ENCODE data around the gene RPL36.

RPL36 gene

DNA sequence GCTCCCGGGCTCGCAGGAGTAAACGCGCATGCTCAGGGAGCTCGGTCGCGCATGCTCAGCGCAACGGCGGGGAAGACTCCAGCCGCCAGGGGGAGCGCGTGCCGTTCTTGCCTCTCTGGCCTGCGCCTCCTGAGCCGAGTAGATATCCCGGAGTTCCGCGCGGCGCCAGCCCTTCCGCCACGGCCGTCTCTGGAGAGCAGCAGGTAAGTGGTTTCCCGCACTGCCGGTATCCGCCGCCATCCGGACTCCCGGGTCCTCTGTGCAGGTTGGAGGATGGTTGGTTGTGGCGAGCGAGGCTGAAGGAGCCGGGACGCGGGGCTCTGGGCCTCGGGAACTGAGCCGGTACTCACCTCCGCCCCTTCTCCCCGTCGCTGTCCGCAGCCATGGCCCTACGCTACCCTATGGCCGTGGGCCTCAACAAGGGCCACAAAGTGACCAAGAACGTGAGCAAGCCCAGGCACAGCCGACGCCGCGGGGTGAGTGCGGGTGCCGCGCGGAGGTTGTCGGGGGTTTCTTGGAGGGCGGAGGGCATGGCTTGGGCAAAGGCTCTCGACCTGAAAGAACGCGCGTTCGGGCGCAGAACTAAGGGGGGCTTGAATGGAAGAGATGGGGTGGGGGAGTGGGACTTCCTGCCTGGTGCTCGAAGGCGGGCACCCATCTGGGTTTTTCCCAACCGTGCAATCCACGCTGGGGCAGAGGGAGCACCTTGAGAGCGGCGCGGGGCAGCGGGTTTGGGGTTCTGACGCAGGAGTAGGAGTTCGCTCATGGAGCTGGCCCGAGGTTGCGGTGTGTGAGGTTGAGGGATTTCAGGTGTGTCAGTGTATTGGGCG is at the start of gene RPL36:
TSS of gene RPL36 (plus strand) at position 171 of the 830 bp plus-strand sequence. CDS start at position 384, 213 bp downstream.
- H3K27me3 ChIP-seq (ENCODE audit: insufficient read depth, low read length, poor library complexity): no peaks in the 10 kb centered on the region
- TF ChIP-seq EZH2 (IDR thresholded peaks at IDR 0.05; ENCODE audit: borderline replicate concordance, low read depth, low read length, severe bottlenecking): no peak
- peak; percentile 95 for TF ChIP-seq CTCF (IDR thresholded peaks at IDR 0.05; ENCODE audit: borderline replicate concordance, extremely low read depth, low read length, poor library complexity, severe bottlenecking)
- H3K9me3 ChIP-seq (ENCODE audit: insufficient read depth, low read length, severe bottlenecking): no peaks in the 10 kb centered on the region
- H3K4me1 ChIP-seq (ENCODE audit: insufficient read depth, low read length): peaks cover 48% of the 10 kb centered on the region
- H3K9ac ChIP-seq (ENCODE audit: low read depth, low read length): peak within 1 kb of the TSS; percentile 87
- H3K27ac ChIP-seq (ENCODE audit: low read length): peak within 1 kb of the TSS; percentile 94
- peak; percentile 98 for DNase-seq
- peak within 1 kb of the TSS; percentile 84 for H2AFZ ChIP-seq (ENCODE audit: low read depth, low read length)
- H3K4me2 ChIP-seq (ENCODE audit: insufficient read depth, low read length): peak within 1 kb of the TSS; percentile 86
- H3K4me3 ChIP-seq (ENCODE audit: low read depth in 1 of 2, low read length in 2 of 2): peak within 1 kb of the TSS; percentile 82 to 87; a peak in 3 of 4 replicates
- peaks cover 51% of the 10 kb centered on the region for H4K20me1 ChIP-seq (ENCODE audit: insufficient read depth, low read length)
- H3K79me2 ChIP-seq (ENCODE audit: insufficient read depth, low read length): peaks cover 53% of the 10 kb centered on the region
- H3K36me3 ChIP-seq (ENCODE audit: insufficient read depth, low read length): peaks cover 51% of the 10 kb centered on the region
- peak; percentile 71 for ATAC-seq (ENCODE audit: insufficient read depth, low read depth)

GRCh38 chr19:5641171-5641570 is 48.9 kb upstream of the RPL36 start:
- Histone ChIP-seq H3K9ac (ENCODE audit: low read depth, low read length) (no peak overlapping the region), H2AFZ (ENCODE audit: low read depth, low read length) (no peak overlapping the region), H3K4me3 (ENCODE audit: low read depth in 1 of 2, low read length in 2 of 2) (no peak overlapping the region), H3K27me3 (ENCODE audit: insufficient read depth, low read length, poor library complexity) (no peaks in the 10 kb centered on the region), H4K20me1 (ENCODE audit: insufficient read depth, low read length) (peaks cover 83% of the 10 kb centered on the region), H3K36me3 (ENCODE audit: insufficient read depth, low read length) (peaks cover 79% of the 10 kb centered on the region), H3K4me2 (ENCODE audit: insufficient read depth, low read length) (no peak overlapping the region), H3K27ac (ENCODE audit: low read length) (no peak overlapping the region), H3K4me1 (ENCODE audit: insufficient read depth, low read length) (no peaks in the 10 kb centered on the region), H3K9me3 (ENCODE audit: insufficient read depth, low read length, severe bottlenecking) (no peaks in the 10 kb centered on the region), H3K79me2 (ENCODE audit: insufficient read depth, low read length) (peaks cover 99% of the 10 kb centered on the region)
- ATAC-seq (ENCODE audit: insufficient read depth, low read depth) (no peak), DNase-seq (no peak)
- TF ChIP-seq CTCF (IDR thresholded peaks at IDR 0.05; ENCODE audit: borderline replicate concordance, extremely low read depth, low read length, poor library complexity, severe bottlenecking) (no peak), EZH2 (IDR thresholded peaks at IDR 0.05; ENCODE audit: borderline replicate concordance, low read depth, low read length, severe bottlenecking) (no peak)

- H2AFZ ChIP-seq (ENCODE audit: low read depth, low read length): no peak overlapping the region
- H3K9ac ChIP-seq (ENCODE audit: low read depth, low read length): no peak overlapping the region
- H3K9me3 ChIP-seq (ENCODE audit: insufficient read depth, low read length, severe bottlenecking): no peaks in the 10 kb centered on the region
- no peak overlapping the region for H3K4me3 ChIP-seq (ENCODE audit: low read depth in 1 of 2, low read length in 2 of 2)
- H4K20me1 ChIP-seq (ENCODE audit: insufficient read depth, low read length): peaks cover 86% of the 10 kb centered on the region
- no peak overlapping the region for H3K4me2 ChIP-seq (ENCODE audit: insufficient read depth, low read length)
- H3K4me1 ChIP-seq (ENCODE audit: insufficient read depth, low read length): no peaks in the 10 kb centered on the region
- no peak for DNase-seq
- H3K27me3 ChIP-seq (ENCODE audit: insufficient read depth, low read length, poor library complexity): no peaks in the 10 kb centered on the region
- TF ChIP-seq EZH2 (IDR thresholded peaks at IDR 0.05; ENCODE audit: borderline replicate concordance, low read depth, low read length, severe bottlenecking): no peak
- TF ChIP-seq CTCF (IDR thresholded peaks at IDR 0.05; ENCODE audit: borderline replicate concordance, extremely low read depth, low read length, poor library complexity, severe bottlenecking): no peak
- no peak overlapping the region for H3K27ac ChIP-seq (ENCODE audit: low read length)
- ATAC-seq (ENCODE audit: insufficient read depth, low read depth): no peak
- peaks cover 99% of the 10 kb centered on the region for H3K79me2 ChIP-seq (ENCODE audit: insufficient read depth, low read length)
- H3K36me3 ChIP-seq (ENCODE audit: insufficient read depth, low read length): peaks cover 82% of the 10 kb centered on the region
Observed at GRCh38 chr19:5642204-5642603, 47.9 kb upstream of the RPL36 start.

All from DND-41 (cell line).